NCI-H510A treated with DMSO at 0.1 percent for 48 hours (cell line): ENCODE data around the gene PLEKHB2.
"Not testable (repeated sequence)": the region's sequence is repeated elsewhere in the genome, so short reads cannot be mapped to it uniquely, and the experiment has no call there.

ENCODE experiments used
- DNase-seq: peaks from one replicate; lab custom pipeline; 2025; lab: John Stamatoyannopoulos, UW

The PLEKHB2 gene, protein sequence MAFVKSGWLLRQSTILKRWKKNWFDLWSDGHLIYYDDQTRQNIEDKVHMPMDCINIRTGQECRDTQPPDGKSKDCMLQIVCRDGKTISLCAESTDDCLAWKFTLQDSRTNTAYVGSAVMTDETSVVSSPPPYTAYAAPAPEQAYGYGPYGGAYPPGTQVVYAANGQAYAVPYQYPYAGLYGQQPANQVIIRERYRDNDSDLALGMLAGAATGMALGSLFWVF

DNA sequence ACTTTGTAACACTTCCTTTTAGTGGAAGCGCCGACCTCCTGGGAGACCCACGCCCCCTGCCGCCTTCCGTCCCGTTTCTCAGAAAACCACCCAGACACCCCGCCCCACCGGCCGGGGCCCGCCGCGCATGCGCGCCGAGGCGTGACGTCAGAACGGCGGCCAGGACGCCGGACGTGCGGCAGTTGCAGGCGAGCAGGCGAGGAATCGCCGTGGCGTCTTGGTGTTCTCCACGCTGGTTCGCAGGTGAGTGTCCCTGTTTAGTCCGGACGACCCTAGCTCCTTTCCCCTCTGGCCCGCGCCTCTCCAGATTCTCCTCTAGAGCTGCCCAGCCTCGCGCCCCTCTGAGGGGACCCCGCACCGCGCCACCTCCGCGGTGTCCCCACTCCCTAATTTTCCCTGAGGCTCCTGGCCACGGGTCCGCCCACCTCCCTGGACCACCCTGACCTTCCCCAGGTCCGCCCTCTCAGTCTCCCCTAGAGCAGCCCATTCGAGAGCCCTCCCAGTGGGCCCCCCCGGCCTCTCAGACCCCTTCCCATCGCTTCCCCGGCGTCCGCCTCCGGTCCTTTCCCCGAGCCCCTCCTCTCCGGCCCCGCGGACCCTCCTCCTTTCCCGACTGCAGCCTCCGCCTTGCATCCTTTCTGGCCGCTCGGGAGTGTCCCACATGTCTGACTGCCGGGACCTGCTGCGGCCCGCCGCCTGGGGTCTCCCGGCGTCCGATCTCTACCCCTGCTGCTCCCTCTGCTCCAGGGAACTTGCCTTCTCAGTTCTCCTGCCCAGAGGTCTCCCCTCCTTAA lies at the start of gene PLEKHB2:
PLEKHB2 (plus strand) TSS at position 181 of the 794 bp plus-strand sequence. CDS start 15,606 bp downstream, outside the sequence.
- DNase-seq, result peak; percentile 89

DNA sequence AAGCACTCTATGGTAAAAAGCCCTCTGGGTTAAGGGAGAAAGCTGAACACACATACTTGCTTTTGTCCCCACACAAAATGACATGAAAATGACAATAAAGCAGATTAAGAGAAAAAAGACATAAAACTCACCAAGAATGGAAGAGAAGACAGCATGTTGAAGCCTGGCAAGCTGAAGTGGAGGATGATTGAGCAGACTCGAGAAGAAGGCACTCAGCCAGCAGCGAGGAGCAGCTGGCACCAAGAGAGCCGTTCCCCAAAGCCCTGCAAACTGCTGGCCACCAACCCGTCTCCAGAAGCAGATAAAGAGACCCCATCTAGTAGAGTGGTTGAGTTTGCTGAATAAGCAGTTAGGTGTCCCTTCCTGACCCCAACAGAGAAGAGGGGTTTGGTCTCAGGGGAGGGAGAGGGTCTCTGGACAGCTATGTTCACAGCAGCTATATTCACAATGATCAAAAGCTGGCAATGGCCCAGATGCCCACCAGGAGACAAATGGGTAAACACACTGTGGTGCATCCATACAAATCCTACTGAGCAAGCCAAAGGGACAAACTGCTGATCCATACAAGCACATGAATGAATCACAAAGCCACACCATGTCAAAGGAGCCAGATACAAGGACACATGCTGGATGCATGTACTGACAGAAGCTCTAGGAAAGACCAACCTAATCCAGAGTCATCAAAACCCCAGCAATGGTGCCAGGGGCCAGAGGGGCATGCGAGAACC lies 48.8 kb upstream of the PLEKHB2 start:
- DNase-seq, result no peak

DNA sequence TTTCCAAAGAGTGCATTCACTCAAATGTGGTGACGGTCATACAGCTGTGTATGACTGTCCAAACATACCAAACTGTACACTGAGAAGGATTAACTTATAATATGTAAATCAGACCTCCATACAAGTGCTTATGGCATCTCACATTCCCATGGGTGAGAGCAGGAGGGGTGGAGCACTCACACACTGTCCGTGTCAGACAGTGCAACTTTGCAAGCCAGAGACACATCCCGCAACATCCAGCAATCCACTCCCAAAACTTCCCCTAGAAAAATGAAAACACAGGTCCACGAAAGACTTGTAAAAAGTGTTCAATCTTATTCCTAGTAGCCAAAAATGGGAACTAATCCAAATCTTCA lies 48.2 kb upstream of the PLEKHB2 start:
- no peak for DNase-seq

DNA sequence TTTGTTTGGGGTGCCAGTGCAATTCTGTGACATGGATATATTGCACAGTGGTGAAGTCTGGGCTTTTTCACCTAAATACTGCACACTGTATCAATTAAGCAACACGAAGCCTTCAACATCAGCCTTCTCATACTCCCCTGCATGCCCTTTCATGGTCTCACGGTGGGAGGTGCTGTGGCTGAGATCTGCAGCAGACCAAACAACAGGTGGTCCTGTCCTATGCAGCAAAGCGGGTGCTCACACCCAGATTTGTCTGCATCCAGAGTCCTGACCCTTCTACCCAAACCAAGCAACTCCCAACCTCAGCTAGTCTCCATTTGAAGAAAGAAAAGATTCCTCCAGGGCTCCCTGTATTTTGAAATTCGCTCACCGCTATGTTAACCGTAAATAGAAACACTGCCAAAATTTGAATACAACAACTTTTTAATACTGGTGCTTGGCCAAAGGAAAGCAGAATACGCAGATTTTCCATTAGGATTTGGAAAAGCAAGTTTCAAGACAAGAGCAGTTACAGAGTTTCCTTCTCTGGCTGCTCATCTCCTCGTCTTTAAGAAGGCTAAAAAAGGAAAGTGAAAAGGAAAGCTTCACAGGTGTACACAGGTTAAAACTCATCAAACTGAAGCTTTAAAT lies 46.8 kb upstream of the PLEKHB2 start:
- no peak for DNase-seq

DNA sequence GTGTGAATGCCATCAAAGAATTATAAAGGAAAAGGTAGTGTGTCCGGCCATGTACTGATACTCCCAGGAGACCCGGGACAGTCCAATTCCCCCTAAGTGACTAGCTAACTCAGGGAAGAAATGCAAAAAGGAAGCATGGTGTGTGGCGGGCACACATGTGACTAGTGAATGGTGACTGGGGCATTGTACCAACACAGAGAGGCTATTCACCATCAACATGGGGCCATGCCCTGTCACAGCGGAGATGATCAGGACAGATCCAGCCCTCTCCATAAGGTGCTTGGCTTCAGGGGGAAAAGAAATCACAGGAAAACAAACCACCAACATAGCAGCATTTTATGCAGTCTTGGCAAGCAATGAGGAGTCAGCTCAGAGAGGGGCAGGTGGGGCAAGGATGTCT lies 46.2 kb upstream of the PLEKHB2 start:
- DNase-seq, result no peak

DNA sequence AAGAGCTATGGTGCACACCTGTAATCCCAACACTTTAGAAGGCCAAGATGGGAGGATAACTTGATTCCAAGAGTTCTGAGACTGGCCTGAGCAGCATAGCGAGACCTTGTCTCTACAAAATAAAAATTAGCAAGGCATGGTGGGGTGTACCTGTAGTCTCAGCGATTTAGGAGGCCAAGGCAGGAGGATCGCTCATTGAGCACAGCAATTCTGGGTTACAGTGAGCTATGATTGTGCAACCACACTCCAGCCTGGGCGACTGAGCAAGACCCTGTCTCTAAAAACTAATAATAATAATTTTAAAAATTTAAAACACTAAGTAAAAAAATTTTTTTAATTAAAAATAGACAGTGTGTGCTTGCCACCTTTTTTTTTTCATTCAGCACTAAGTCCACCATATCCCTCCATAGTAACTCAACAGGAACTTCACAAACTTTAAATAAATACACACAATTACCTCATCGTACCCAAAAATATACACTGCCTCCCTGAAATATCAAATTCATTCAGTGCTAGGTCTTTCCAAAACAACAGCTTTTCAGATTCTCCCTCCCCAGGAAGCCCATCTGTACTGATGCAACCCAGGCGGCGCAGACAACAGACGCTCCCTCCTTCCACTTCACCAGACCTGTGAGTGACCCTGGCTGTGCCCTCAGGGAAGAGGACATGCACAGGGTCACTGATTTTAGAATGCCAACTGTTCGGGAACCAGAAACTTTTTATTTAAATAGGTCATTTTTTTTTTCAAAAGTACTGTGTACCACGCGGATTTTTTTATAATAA lies 41.4 kb upstream of the PLEKHB2 start:
- DNase-seq, result no peak

DNA sequence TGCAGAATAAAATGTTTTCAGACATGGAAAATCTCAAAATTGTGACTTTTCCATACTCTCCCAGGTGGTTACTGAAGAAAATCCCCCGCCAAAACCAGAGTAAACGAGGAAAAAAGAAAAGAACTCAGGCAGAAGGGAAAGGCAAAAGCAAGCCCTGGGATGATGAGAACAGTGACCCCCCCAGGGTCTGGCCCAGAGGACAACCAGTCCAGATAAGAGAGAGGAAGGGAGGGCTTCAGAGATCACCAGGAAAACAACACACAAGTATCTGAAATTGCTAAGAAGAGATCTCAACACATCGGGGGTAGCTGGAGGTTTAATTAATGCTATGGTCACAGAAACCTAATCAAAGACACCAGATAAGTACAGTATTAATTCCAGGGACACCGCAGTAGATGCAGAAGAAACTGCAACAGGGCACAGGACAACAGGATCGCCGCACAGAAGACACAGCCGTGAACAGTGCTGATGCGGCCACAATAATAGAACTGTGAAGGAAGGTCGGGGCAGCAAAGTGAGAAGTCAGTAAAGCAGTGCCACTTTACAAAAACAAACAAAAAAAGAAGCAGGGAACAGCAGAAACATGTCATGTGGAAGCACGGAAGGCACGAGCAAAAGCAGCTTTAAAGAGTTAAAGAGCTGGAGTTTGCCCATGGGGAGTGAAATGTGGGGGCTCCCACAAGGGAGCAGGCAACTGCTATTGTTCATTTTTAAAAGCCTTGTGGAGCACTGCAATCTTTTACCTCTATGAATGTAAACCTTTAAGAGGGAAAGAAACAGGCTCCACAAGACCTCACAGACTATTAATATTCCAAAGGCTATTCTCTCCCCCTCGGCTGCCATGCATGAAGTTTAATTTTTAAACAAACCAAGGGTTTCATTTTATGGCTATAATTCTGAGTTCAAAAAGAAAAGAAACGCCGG lies 40.3 kb upstream of the PLEKHB2 start:
- no peak for DNase-seq

DNA sequence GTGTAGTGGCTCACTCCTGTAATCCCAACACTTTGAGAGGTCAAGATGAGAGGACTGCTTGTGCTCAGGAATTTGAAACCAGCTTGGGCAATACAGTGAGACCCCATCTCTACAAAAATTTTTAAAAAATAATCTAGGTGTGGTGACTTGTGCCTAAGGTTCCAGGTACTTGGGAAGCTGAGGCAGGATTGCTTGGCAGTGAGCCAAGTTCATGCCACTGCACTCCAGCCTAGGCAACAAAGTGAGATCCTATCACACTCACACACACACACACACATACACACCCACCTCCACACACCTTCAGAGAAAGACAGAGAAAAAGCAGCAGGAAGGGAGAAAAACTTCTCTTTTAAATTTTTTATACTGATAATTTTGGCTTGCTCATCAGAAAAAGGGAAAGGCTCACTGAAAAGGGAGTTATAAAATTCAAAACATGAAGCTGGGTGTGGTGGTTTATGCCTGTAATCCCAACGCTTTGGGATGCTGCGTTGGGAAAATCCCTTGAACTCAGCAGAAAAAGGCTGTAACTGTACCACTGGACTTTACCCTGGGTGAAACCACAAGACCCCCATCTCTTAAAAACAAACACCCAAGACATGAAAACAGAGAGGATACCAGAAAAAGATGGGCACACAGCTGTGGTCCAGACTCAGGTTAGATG lies 37.5 kb upstream of the PLEKHB2 start:
- no peak for DNase-seq

DNA sequence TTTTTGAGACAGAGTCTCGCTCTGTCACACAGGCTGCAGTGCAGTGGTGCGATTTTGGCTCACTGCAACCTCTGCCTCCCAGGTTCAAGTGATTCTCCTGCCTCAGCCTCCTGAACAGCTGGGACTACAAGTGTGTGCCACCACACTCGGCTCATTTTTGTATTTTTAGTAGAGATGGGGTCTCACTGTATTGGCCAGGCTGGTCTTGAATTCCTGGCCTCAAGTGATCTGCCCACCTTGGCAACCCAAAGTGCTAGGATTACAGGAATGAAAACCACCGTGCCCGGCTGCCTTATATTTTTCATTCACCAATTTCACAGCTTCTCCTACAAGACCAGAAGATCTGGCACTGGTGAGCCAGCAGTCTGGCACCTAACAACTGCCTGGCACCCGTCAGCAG lies 37.0 kb upstream of the PLEKHB2 start:
- DNase-seq, result not testable (repeated sequence)

DNA sequence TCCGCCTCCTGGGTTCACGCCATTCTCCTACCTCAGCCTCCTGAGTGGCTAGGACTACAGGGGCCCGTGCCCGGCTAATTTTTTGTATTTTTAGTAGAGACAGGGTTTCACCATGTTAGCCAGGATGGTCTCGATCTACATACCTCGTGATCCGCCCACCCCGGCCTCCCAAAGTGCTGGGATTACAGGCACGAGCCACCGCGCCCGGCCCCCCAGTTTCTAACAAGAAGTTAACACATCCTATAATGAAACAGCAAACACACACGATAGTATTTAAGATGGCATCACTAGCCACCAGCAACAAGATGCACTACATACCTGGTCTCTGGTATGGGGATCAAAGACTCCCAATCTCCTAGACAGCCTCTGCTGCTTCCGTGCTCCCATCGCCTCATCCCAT lies 29.6 kb upstream of the PLEKHB2 start:
- DNase-seq, result not testable (repeated sequence)

DNA sequence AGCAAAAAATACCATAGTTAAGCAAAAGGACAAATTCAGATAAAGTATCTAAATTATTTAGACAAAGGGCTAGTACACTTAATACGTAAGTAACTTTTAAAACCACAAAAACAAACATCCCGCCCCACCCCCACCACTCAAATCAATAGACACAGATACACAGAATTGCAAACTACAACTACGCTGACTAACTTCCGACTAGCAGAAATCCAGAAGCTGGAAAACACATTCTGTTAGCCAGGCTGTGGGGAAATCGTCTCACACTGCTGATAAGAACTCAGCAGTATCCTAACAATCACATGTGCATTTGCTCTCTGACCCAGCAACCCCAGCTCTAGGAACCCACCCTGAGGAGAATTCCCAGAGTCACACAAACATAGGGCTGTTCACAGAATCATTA lies 28.4 kb upstream of the PLEKHB2 start:
- DNase-seq, result no peak

DNA sequence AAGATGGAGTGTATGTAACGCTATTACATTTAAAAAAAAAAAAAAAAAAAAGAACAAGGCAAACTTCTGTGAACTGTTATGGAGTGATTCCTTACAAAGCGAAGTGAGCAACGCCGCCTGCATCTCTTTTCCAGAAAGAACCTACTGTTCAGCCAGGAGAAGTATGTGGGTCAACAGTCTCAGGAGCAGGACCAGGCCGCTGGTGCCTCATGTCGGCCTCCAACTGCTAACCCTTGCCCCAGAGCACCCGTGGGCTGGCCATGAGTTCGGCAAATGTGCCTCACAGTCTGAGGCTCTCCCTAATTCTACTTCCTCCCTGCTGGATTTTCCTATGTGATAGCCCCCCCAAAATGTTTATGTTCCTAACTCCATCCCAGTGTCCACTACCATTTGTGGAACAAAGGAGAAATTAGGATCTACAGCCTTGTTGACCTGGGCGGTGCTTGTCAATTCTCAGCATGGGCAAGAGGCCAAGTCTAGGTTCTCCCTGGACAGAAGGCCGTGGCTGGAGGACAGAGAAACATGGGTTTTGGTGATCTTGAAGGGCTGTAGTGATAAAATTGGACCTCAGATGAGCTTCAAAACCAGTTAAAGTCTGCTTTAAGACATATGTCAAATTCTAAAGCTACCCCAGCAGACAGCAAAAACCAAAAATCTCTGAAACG lies 27.8 kb upstream of the PLEKHB2 start:
- DNase-seq, result no peak

DNA sequence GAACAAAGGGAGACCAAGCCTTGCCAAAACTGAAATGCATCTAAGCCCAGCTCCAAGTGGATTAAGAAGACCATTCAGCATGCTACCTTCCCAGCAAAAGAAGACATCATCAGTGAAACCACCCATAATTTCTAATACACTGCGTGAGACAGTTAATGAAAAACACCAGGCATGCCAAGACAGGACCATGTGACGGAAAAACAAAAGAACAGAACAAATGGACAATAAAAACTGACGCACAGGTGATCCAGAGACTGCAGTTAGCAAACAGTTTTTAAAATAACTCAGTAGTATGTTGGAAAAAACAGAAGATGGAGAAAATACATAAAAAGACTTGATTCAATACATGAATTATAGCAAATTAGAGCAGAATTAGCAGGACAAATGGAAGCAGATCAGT lies 27.2 kb upstream of the PLEKHB2 start:
- DNase-seq, result no peak

DNA sequence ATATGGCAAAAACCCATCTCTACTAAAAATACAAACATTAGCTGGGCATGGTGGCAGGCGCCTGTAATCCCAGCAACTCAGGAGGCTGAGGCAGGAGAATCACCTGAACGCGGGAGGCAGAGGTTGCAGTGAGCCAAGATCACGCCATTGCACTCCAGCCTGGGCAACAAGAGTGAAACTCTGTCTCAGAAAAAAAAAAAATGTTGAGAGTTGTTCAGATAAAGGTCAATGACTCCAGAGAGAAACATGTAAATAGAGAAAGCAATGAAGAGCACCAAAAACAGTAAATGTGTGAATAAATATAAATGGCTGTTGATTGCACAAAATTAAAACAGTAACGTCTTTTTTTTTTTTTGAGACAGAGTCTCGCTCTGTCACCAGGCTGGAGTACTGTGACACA lies 25.2 kb upstream of the PLEKHB2 start:
- DNase-seq, result not testable (repeated sequence)

DNA sequence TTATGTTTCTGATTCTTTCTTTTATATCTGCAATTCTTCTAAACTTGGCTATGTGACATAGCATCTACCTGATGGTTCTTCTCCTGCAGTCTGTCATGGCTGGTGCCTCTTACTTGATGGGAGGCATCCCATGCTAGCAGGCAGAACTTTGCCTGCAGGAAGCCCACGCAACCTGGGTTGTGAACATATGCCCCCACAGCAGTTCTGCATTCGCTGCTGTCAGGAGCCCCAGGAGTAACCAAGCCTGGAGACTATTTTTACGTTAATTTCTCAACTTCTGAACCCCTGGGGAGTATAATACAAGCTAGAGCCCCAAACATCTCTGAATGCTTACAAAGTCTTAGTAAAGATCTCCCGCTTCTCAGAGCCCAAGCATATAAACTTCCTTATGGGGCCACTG lies 23.9 kb upstream of the PLEKHB2 start:
- DNase-seq, result no peak

DNA sequence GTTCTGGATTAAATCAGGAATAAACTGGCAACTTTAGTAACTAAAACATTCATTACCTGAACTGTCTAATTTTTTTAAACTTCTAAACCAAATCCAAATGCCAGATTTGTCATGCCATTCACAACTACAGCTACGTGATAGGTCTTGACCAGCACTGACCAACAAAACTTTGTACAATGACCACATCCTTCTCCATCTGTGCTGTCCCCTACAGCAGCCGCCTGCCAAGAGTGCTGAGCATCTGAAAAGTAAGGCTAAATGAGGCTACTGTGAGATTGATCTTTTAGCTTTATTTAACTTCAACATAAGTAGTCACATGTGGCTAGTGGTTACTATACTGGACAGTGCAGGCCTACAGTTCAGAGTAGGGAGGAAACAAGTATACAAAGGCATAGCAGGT lies 19.5 kb upstream of the PLEKHB2 start:
- DNase-seq, result no peak

DNA sequence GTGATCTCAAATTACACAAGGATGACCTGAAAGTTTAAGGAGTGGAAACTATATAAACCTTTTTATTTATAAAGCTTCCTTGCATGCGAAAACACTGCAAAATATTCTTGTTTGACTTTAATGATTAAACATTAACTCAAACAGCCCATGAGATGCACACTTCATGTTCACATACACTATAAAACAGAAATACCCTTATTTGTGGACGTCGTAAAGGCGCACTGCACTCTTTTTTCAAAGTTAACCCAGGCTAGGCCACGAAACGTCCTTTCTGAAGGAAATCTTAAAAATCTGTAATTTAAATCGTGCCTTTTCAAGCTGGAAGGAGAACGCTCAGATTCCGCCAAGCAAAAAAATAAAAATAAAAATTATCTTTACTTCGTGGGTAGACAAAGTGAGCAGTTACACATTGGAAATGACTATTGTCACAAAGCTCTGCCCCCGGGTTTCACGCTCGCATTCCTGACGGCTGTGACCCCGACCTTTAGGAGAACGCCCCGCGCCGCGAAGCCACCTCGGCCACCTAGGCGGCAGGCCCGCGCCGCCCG lies 12.6 kb upstream of the PLEKHB2 start:
- no peak for DNase-seq

DNA sequence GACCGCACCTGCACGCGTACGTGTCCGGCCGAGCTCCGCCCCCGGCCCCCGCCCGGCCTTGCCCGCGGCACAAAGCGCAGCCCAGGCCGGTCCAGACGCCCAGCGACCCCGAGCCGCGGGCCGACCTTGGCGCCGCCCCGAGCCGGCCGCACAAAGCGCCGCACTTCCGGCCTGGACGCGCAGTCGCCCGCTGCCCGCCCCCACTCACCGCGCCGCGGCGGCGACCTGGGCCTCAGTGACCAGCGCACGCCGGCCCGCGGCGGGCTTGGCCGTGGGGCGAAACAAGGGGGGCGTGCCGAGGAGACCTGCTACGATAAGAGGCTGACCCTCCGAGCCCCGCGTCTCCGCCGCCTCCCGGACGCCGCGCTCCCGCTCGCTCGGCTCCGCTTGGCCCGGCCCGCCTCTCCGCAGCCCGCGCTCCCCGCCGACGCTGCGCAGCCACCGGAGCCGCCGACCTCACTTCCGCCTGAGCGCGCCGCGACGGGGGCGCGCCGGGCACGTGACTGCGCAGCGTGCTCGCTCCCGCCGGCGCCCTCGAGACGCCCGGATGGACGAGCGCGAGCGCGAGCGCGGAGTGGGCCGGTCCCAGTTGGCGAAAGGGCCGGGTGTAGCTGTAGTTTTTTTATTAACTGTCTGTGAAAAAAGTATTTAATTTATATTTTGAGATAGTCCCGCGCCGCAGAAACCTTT lies 12.0 kb upstream of the PLEKHB2 start, which contains the start of gene FAM168B:
FAM168B (minus strand) TSS at position 455 of the 690 bp plus-strand sequence. CDS start 10,814 bp downstream, outside the sequence.
- peak; percentile 87 for DNase-seq
